Fibroblast of lung (primary cell): ENCODE measurements around the gene LRP8. TPM values are rescaled to one million over a fixed set of nuclear protein-coding genes. Genes with fewer than 3 reads are reported as not detected.

Source experiments
- DNase-seq, 2 donors: peaks; one replicate each; pipeline versions ENCODE4 v3.0.0 to v3.0.0-alpha.2; 2010; ENCODE audit warnings: low read depth in 2 of 2
- H2AFZ ChIP-seq: 2 replicates; pipeline ENCODE4 v1.5.1; 2012; ENCODE audit warnings: low read length, control low read depth, inconsistent platforms
- H3K27ac ChIP-seq: 2 replicates; pipeline ENCODE4 v1.5.1; 2011; ENCODE audit warnings: low read length, control low read depth; ENCODE audit not compliant: insufficient read depth
- H3K27me3 ChIP-seq: 2 replicates; pipeline ENCODE4 v1.5.1; 2011; ENCODE audit warnings: mild to moderate bottlenecking, low read length; ENCODE audit not compliant: control insufficient read depth, insufficient read depth
- H3K36me3 ChIP-seq: 2 replicates; pipeline ENCODE4 v1.5.1; 2011; ENCODE audit warnings: low read length; ENCODE audit not compliant: control insufficient read depth, insufficient read depth
- H3K4me1 ChIP-seq: 2 replicates; pipeline ENCODE4 v1.5.1; 2011; ENCODE audit warnings: low read length; ENCODE audit not compliant: control insufficient read depth, insufficient read depth; ENCODE audit errors: extremely low read depth
- H3K4me2 ChIP-seq: 2 replicates; pipeline ENCODE4 v1.5.1; 2011; ENCODE audit warnings: low read length, control low read depth; ENCODE audit not compliant: insufficient read depth; ENCODE audit errors: extremely low read depth
- H3K4me3 ChIP-seq, 4 experiments: fragments of 200-600 bp in 1 of 4; sonication (generic) in 1 of 4; replicated peaks in 1 of 4; 2 replicates each; pipeline ENCODE4 v1.5.1; 2011 to 2016; ENCODE audit warnings: low read length in 4 of 4, low read depth in 3 of 4, mild to moderate bottlenecking in 3 of 4, control low read depth in 2 of 4, inconsistent platforms in 1 of 4, mixed read lengths in 1 of 4; ENCODE audit not compliant: insufficient read depth in 1 of 4; ENCODE audit errors: control extremely low read depth in 1 of 4
- H3K79me2 ChIP-seq: 2 replicates; pipeline ENCODE4 v1.5.1; 2012; ENCODE audit warnings: mild to moderate bottlenecking, low read length, inconsistent platforms; ENCODE audit not compliant: control insufficient read depth, insufficient read depth
- H3K9ac ChIP-seq: 2 replicates; pipeline ENCODE4 v1.5.1; 2011; ENCODE audit warnings: mild to moderate bottlenecking, low read length, control low read depth; ENCODE audit not compliant: insufficient read depth
- H3K9me3 ChIP-seq: 2 replicates; pipeline ENCODE4 v1.5.1; 2012; ENCODE audit warnings: low read depth, low read length; ENCODE audit not compliant: control insufficient read depth, insufficient read depth
- H4K20me1 ChIP-seq: 2 replicates; pipeline ENCODE4 v1.5.1; 2011; ENCODE audit warnings: low read length; ENCODE audit not compliant: control insufficient read depth, insufficient read depth; ENCODE audit errors: extremely low read depth
- CTCF ChIP-seq, 2 donors: IDR thresholded peaks in 1 of 2; conservative IDR thresholded peaks in 1 of 2; 1 replicate in 1 of 2; 2 replicates in 1 of 2; pipeline ENCODE4 v1.5.1; 2011 to 2012; ENCODE audit warnings: low read length in 2 of 2, control low read depth in 1 of 2, inconsistent platforms in 1 of 2, low read depth in 1 of 2, mild to moderate bottlenecking in 1 of 2
- EZH2 ChIP-seq: IDR thresholded peaks from 2 replicates; pipeline ENCODE4 v1.5.1; 2012; ENCODE audit warnings: low read length, control low read depth, mild to moderate bottlenecking; ENCODE audit errors: missing control alignments
- polyA plus RNA-seq, 2 donors: library from polyadenylated mRNA; depleted of rRNA in 1 of 2; stranded (reverse) in 1 of 2; unstranded in 1 of 2; fragments of >200 nt; gene quantifications; 2 replicates each; pipeline ENCODE4 v1.2.1, GENCODE V29; 2011 to 2012; ENCODE audit warnings: missing spikeins in 1 of 2
- total RNA-seq: library from RNA; depleted of rRNA; stranded (reverse); fragments of >200 nt; gene quantifications from 2 replicates; pipeline ENCODE4 v1.2.1, GENCODE V29; 2014

LRP8 gene
- total and polyA plus RNA-seq, 2 donors (not counting 1 experiment from before 2014, with no cell fraction given): 8.4 to 10.3 TPM

- Histone ChIP-seq H3K36me3 (peaks cover 13% of the 10 kb centered on the region), H4K20me1 (no peaks in the 10 kb centered on the region), H3K4me2 (no peak overlapping the region), H3K9me3 (no peaks in the 10 kb centered on the region), H3K4me3 (no peak overlapping the region), H2AFZ (no peak overlapping the region), H3K27ac (no peak overlapping the region), H3K79me2 (no peaks in the 10 kb centered on the region), H3K9ac (no peak overlapping the region), H3K4me1 (peaks cover 4% of the 10 kb centered on the region), H3K27me3 (no peaks in the 10 kb centered on the region)
- no peak for DNase-seq
- TF ChIP-seq EZH2: no peak
- TF ChIP-seq CTCF (conservative IDR thresholded peaks at IDR 0.05 in 1 of 2, IDR thresholded peaks at IDR 0.05 in 1 of 2; ENCODE audit: low read depth in 1 of 2, low read length in 2 of 2): no peak
Observed at GRCh38 chr1:53321776-53322602, 5.9 kb downstream of the LRP8 start.

- TF ChIP-seq EZH2 (no peak), CTCF (conservative IDR thresholded peaks at IDR 0.05 in 1 of 2, IDR thresholded peaks at IDR 0.05 in 1 of 2; ENCODE audit: low read depth in 1 of 2, low read length in 2 of 2) (peak in 1 of 2 donors; percentile 28)
- H3K27ac ChIP-seq: no peak overlapping the region
- no peak overlapping the region for H3K4me2 ChIP-seq
- no peak overlapping the region for H3K4me3 ChIP-seq
- H4K20me1 ChIP-seq: no peaks in the 10 kb centered on the region
- peaks cover 4% of the 10 kb centered on the region for H3K4me1 ChIP-seq
- no peaks in the 10 kb centered on the region for H3K9me3 ChIP-seq
- no peak for DNase-seq
- H3K79me2 ChIP-seq: no peaks in the 10 kb centered on the region
- no peaks in the 10 kb centered on the region for H3K27me3 ChIP-seq
- H3K36me3 ChIP-seq: peaks cover 13% of the 10 kb centered on the region
- H3K9ac ChIP-seq: no peak overlapping the region
- H2AFZ ChIP-seq: no peak overlapping the region
Observed at GRCh38 chr1:53321366-53321765, 6.5 kb downstream of the LRP8 start.

- Histone ChIP-seq H3K27me3 (no peaks in the 10 kb centered on the region), H3K4me2 (no peak overlapping the region), H3K9me3 (no peaks in the 10 kb centered on the region), H3K36me3 (peaks cover 13% of the 10 kb centered on the region), H3K9ac (no peak overlapping the region), H3K27ac (no peak overlapping the region), H4K20me1 (no peaks in the 10 kb centered on the region), H2AFZ (no peak overlapping the region), H3K4me3 (no peak overlapping the region), H3K79me2 (no peaks in the 10 kb centered on the region), H3K4me1 (peaks cover 4% of the 10 kb centered on the region)
- no peak for TF ChIP-seq CTCF (conservative IDR thresholded peaks at IDR 0.05 in 1 of 2, IDR thresholded peaks at IDR 0.05 in 1 of 2; ENCODE audit: low read depth in 1 of 2, low read length in 2 of 2)
- DNase-seq: no peak
Observed at GRCh38 chr1:53320646-53321045, 7.2 kb downstream of the LRP8 start.
